A673 (cell line): ENCODE results near the gene RAB39B.
"Not testable (repeated sequence)": the region's sequence is repeated elsewhere in the genome, so short reads cannot be mapped to it uniquely, and the experiment has no call there.

Experiments used
- EZH2 ChIP-seq: fragments of 200-600 bp; sonication (generic); IDR thresholded peaks from 2 replicates; pipeline ENCODE4 v1.6.1; 2017; ENCODE audit warnings: borderline replicate concordance, low read depth, mild to moderate bottlenecking, mixed read lengths, antibody characterized with exemption, low read length; ENCODE audit not compliant: poor library complexity, severe bottlenecking
- TF ChIP-seq, protein P1 (sequence below): fragments of 300-800, 200-600 bp; sonication (generic); conservative IDR thresholded peaks from 2 replicates; pipeline ENCODE4 v1.5.1; 2017; ENCODE audit warnings: low read depth, mild to moderate bottlenecking, antibody characterized with exemption, low read length, moderate library complexity, mixed read lengths

DNA sequence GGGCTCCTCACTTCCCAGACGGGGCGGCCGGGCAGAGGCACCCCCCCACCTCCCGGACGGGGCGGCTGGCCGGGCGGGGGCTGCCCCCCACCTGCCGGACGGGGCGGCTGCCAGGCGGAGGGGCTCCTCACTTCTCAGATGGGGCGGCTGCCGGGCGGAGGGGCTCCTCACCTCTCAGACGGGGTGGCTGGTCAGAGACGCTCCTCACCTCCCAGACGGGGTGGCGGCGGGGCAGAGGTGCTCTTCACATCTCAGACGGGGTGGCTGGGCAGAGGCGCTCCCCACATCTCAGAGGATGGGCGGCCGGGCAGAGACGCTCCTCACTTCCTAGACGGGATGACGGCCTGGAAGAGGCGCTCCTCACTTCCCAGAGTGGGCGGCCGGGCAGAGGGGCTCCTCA is 40.5 kb downstream of the RAB39B start:
- TF ChIP-seq, protein P1, sequence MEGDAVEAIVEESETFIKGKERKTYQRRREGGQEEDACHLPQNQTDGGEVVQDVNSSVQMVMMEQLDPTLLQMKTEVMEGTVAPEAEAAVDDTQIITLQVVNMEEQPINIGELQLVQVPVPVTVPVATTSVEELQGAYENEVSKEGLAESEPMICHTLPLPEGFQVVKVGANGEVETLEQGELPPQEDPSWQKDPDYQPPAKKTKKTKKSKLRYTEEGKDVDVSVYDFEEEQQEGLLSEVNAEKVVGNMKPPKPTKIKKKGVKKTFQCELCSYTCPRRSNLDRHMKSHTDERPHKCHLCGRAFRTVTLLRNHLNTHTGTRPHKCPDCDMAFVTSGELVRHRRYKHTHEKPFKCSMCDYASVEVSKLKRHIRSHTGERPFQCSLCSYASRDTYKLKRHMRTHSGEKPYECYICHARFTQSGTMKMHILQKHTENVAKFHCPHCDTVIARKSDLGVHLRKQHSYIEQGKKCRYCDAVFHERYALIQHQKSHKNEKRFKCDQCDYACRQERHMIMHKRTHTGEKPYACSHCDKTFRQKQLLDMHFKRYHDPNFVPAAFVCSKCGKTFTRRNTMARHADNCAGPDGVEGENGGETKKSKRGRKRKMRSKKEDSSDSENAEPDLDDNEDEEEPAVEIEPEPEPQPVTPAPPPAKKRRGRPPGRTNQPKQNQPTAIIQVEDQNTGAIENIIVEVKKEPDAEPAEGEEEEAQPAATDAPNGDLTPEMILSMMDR, result not testable (repeated sequence)
- not testable (repeated sequence) for TF ChIP-seq EZH2
